Glutamatergic neuron (in vitro differentiated cells): ENCODE results near the gene ARHGAP21. TPM values are rescaled to one million over a fixed set of nuclear protein-coding genes. Genes with fewer than 3 reads are reported as not detected.
A peak's percentile ranks its signal among the peaks of the same experiment; 100 is the strongest.
"Not testable (repeated sequence)": the region's sequence is repeated elsewhere in the genome, so short reads cannot be mapped to it uniquely, and the experiment has no call there.

Experiments
- DNase-seq: peaks from one replicate; pipeline ENCODE4 v3.0.0; 2022
- H3K27ac Mint-ChIP-seq: one replicate; pipeline ENCODE4 v1.8.0; 2020; ENCODE audit warnings: mild to moderate bottlenecking, mixed read lengths, inconsistent platforms; ENCODE audit not compliant: unreplicated experiment
- H3K27me3 Mint-ChIP-seq: one replicate; pipeline ENCODE4 v1.8.0; 2020; ENCODE audit warnings: mild to moderate bottlenecking, moderate library complexity, mixed read lengths, inconsistent platforms; ENCODE audit not compliant: unreplicated experiment
- H3K36me3 Mint-ChIP-seq: one replicate; pipeline ENCODE4 v1.8.0; 2020; ENCODE audit warnings: mild to moderate bottlenecking, mixed read lengths, inconsistent platforms; ENCODE audit not compliant: unreplicated experiment
- H3K4me1 Mint-ChIP-seq: one replicate; pipeline ENCODE4 v1.8.0; 2020; ENCODE audit warnings: mild to moderate bottlenecking, low read depth, mixed read lengths, inconsistent platforms; ENCODE audit not compliant: unreplicated experiment
- H3K4me3 Mint-ChIP-seq: one replicate; pipeline ENCODE4 v1.8.0; 2020; ENCODE audit warnings: mild to moderate bottlenecking, mixed read lengths, inconsistent platforms; ENCODE audit not compliant: unreplicated experiment
- H3K9me3 Mint-ChIP-seq: one replicate; pipeline ENCODE4 v1.8.0; 2020; ENCODE audit warnings: mild to moderate bottlenecking, moderate library complexity, mixed read lengths, inconsistent platforms; ENCODE audit not compliant: unreplicated experiment
- total RNA-seq: library from RNA; stranded (reverse); fragmentation: NEBNext Ultra II Directional; extraction: Animal tissue kit (Norgen Biotek cat#: 25700); gene quantifications from one replicate; pipeline ENCODE4 v1.2.1, GENCODE V29; 2021; ENCODE audit not compliant: unreplicated experiment
- TF ChIP-seq, protein P1 (sequence below): fragments of 200-600 bp; sonication (generic); IDR thresholded peaks from one replicate; pipeline ENCODE4 v1.5.0; 2021; ENCODE audit not compliant: partially characterized antibody, unreplicated experiment

ARHGAP21 gene
- total RNA-seq, 1 donor from 2014 or later: 217 TPM

- Mint-ChIP-seq H3K27me3 (peaks cover 1% of the 10 kb centered on the region), H3K36me3 (peaks cover 4% of the 10 kb centered on the region)
Measured at GRCh38 chr10:24669285-24669852, 54.3 kb downstream of the ARHGAP21 start.

GRCh38 chr10:24668247-24668646, 55.4 kb downstream of the ARHGAP21 start:
- no peak for DNase-seq
- peaks cover 1% of the 10 kb centered on the region for H3K27me3 Mint-ChIP-seq
- no peak overlapping the region for H3K27ac Mint-ChIP-seq
- no peak overlapping the region for H3K4me3 Mint-ChIP-seq
- peaks cover 10% of the 10 kb centered on the region for H3K36me3 Mint-ChIP-seq
- TF ChIP-seq, protein P1, sequence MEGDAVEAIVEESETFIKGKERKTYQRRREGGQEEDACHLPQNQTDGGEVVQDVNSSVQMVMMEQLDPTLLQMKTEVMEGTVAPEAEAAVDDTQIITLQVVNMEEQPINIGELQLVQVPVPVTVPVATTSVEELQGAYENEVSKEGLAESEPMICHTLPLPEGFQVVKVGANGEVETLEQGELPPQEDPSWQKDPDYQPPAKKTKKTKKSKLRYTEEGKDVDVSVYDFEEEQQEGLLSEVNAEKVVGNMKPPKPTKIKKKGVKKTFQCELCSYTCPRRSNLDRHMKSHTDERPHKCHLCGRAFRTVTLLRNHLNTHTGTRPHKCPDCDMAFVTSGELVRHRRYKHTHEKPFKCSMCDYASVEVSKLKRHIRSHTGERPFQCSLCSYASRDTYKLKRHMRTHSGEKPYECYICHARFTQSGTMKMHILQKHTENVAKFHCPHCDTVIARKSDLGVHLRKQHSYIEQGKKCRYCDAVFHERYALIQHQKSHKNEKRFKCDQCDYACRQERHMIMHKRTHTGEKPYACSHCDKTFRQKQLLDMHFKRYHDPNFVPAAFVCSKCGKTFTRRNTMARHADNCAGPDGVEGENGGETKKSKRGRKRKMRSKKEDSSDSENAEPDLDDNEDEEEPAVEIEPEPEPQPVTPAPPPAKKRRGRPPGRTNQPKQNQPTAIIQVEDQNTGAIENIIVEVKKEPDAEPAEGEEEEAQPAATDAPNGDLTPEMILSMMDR: no peak
- H3K9me3 Mint-ChIP-seq: peaks cover 5% of the 10 kb centered on the region
- peaks cover 9% of the 10 kb centered on the region for H3K4me1 Mint-ChIP-seq

More at GRCh38 chr10:24669285-24669852, 54.3 kb downstream of the ARHGAP21 start:
- Mint-ChIP-seq H3K4me3 (no peak overlapping the region), H3K4me1 (peaks cover 9% of the 10 kb centered on the region), H3K9me3 (peaks cover 5% of the 10 kb centered on the region), H3K27ac (no peak overlapping the region)
- no peak for DNase-seq
- TF ChIP-seq, protein P1: no peak

- Mint-ChIP-seq H3K27me3 (no peaks in the 10 kb centered on the region), H3K4me1 (no peaks in the 10 kb centered on the region), H3K4me3 (no peak overlapping the region), H3K27ac (no peak overlapping the region), H3K9me3 (peaks cover 2% of the 10 kb centered on the region), H3K36me3 (peaks cover 10% of the 10 kb centered on the region)
- no peak for DNase-seq
- TF ChIP-seq, protein P1: no peak
Measured at GRCh38 chr10:24664991-24665390, 58.7 kb downstream of the ARHGAP21 start.

GRCh38 chr10:24661376-24661775, 62.3 kb downstream of the ARHGAP21 start:
- Mint-ChIP-seq H3K27ac (no peak overlapping the region), H3K27me3 (peaks cover 2% of the 10 kb centered on the region), H3K9me3 (peaks cover 10% of the 10 kb centered on the region), H3K36me3 (peaks cover 18% of the 10 kb centered on the region), H3K4me3 (no peak overlapping the region), H3K4me1 (no peaks in the 10 kb centered on the region)
- TF ChIP-seq, protein P1: no peak
- no peak for DNase-seq

DNA sequence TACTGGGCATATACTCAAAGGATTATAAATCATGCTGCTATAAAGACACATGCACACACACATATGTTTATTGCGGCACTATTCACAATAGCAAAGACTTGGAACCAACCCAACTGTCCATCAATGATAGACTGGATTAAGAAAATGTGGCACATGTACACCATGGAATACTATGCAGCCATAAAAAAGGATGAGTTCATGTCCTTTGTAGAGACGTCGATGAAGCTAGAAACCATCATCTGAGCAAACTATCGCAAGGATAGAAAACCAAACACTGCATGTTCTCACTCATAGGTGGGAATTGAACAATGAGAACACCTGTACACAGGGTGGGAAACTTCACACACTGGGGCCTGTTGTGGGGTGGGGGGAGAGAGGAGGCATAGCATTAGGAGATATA, 65.4 kb downstream of the ARHGAP21 start:
- H3K9me3 Mint-ChIP-seq: peaks cover 16% of the 10 kb centered on the region
- H3K27ac Mint-ChIP-seq: peak overlapping the region; percentile 64

DNA sequence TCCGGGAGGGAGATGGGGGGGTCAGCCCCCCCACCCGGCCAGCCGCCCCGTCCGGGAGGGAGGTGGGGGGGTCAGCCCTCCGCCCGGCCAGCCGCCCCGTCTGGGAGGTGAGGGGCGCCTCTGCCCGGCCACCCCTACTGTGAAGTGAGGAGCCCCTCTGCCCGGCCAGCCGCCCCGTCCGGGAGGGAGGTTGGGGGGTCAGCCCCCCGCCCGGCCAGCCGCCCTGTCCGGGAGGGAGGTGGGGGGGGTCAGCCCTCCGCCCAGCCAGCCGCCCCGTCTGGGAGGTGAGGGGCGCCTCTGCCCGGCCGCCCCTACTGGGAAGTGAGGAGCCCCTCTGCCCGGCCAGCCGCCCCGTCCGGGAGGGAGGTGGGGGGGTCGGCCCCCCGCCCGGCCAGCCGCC, 67.4 kb downstream of the ARHGAP21 start:
- Mint-ChIP-seq H3K9me3 (peaks cover 16% of the 10 kb centered on the region), H3K36me3 (peaks cover 22% of the 10 kb centered on the region), H3K27me3 (peaks cover 11% of the 10 kb centered on the region)
- H3K4me1 Mint-ChIP-seq, H3K4me3 Mint-ChIP-seq, H3K27ac Mint-ChIP-seq: not testable (repeated sequence)
- peak; percentile 23 for DNase-seq

More for the DNA sequence above, 65.4 kb downstream of the ARHGAP21 start:
- H3K4me1 Mint-ChIP-seq, DNase-seq, H3K4me3 Mint-ChIP-seq: not testable (repeated sequence)
- H3K36me3 Mint-ChIP-seq: peaks cover 22% of the 10 kb centered on the region
- H3K27me3 Mint-ChIP-seq: peaks cover 11% of the 10 kb centered on the region
